HCT116 (cell line): ENCODE results near the gene TOP2B.
A peak's percentile ranks its signal among the peaks of the same experiment; 100 is the strongest.

Experiments used
- CEBPB ChIP-seq: IDR thresholded peaks from 2 replicates; pipeline ENCODE4 v1.6.1; 2012; ENCODE audit warnings: low read depth
- CTCF ChIP-seq, 3 experiments: fragments of 200-600 bp in 1 of 3; sonication (generic) in 1 of 3; IDR thresholded peaks in 2 of 3; conservative IDR thresholded peaks in 1 of 3; 2 replicates each; pipeline ENCODE4 v1.5.1; 2012 to 2017; ENCODE audit warnings: low read depth in 2 of 3, low read length in 2 of 3, antibody characterized with exemption in 1 of 3, borderline replicate concordance in 1 of 3, control low read depth in 1 of 3, mild to moderate bottlenecking in 1 of 3, mixed read lengths in 1 of 3, mixed run types in 1 of 3, moderate library complexity in 1 of 3; ENCODE audit not compliant: insufficient read depth in 1 of 3
- EGR1 ChIP-seq: IDR thresholded peaks from 2 replicates; pipeline ENCODE4 v1.6.1; 2012; ENCODE audit warnings: low read depth
- POLR2A ChIP-seq: IDR thresholded peaks from 2 replicates; pipeline ENCODE4 v1.7.0; 2011; ENCODE audit warnings: borderline replicate concordance; ENCODE audit not compliant: insufficient read depth, insufficient read length; ENCODE audit errors: extremely low read depth
- POLR2AphosphoS5 ChIP-seq: IDR thresholded peaks from 2 replicates; pipeline ENCODE4 v1.6.1; 2011; ENCODE audit warnings: mild to moderate bottlenecking, low read depth, low read length, moderate library complexity
- REST ChIP-seq: IDR thresholded peaks from 2 replicates; pipeline ENCODE4 v1.6.1; 2012; ENCODE audit warnings: low read depth
- SP1 ChIP-seq: IDR thresholded peaks from 2 replicates; pipeline ENCODE4 v1.6.1; 2012; ENCODE audit warnings: low read depth
- ZBTB33 ChIP-seq: IDR thresholded peaks from 2 replicates; pipeline ENCODE4 v1.6.1; 2011; ENCODE audit warnings: mild to moderate bottlenecking, low read length, moderate library complexity; ENCODE audit not compliant: insufficient replicate concordance; ENCODE audit errors: extremely low read depth
- ZFX ChIP-seq: fragments of 450-650 bp; IDR thresholded peaks from 2 replicates; pipeline ENCODE4 v1.6.1; 2017
- ZNF274 ChIP-seq: fragments of 200-500 bp; sonication (Bioruptor generic); IDR thresholded peaks from 2 replicates; pipeline ENCODE4 v1.6.1; 2014; ENCODE audit warnings: mild to moderate bottlenecking, low read depth, low read length, inconsistent platforms

GRCh38 chr3:25556447-25556846, 108.3 kb downstream of the TOP2B start:
- TF ChIP-seq EGR1 (no peak), CTCF (IDR thresholded peaks at IDR 0.05 in 2 of 3, conservative IDR thresholded peaks at IDR 0.05 in 1 of 3; ENCODE audit: borderline replicate concordance in 1 of 3, insufficient read depth in 1 of 3, low read depth in 2 of 3, low read length in 2 of 3) (peak in 1 of 3 experiments; percentile 15; a peak in 1 of 6 replicates), ZBTB33 (no peak), POLR2A (no peak), SP1 (no peak), ZFX (no peak), POLR2AphosphoS5 (no peak), REST (no peak), CEBPB (no peak), ZNF274 (no peak)
